ENCODE results near the gene PARP4.

DNA sequence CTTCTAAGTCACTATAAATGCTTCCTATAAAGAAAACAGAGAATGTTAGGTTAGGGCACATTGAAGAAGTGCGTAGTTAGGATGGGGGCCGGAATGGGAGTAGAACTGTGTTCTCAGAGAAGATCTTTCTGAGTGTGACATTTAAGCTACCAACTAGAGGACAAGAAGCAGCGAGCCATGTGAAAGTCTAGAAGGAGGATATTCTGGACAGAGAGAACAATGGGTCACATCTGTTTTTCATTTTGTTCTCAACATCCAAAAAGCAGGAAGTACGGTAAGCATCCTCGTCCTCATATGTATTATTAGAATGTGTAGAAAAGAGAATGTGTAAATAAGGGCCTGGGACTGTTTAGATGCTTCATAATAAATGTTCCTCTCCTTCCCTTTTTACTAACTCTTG is 44.5 kb upstream of the PARP4 start:
- TF ChIP-seq, protein P1, sequence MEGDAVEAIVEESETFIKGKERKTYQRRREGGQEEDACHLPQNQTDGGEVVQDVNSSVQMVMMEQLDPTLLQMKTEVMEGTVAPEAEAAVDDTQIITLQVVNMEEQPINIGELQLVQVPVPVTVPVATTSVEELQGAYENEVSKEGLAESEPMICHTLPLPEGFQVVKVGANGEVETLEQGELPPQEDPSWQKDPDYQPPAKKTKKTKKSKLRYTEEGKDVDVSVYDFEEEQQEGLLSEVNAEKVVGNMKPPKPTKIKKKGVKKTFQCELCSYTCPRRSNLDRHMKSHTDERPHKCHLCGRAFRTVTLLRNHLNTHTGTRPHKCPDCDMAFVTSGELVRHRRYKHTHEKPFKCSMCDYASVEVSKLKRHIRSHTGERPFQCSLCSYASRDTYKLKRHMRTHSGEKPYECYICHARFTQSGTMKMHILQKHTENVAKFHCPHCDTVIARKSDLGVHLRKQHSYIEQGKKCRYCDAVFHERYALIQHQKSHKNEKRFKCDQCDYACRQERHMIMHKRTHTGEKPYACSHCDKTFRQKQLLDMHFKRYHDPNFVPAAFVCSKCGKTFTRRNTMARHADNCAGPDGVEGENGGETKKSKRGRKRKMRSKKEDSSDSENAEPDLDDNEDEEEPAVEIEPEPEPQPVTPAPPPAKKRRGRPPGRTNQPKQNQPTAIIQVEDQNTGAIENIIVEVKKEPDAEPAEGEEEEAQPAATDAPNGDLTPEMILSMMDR (IDR thresholded peaks at IDR 0.05), result no peak
- no peak for TF ChIP-seq EZH2 (IDR thresholded peaks at IDR 0.05; ENCODE audit: borderline replicate concordance, insufficient read depth, low read depth, low read length, poor library complexity, severe bottlenecking)
